Hematopoietic multipotent progenitor cell treated with erythropoietin and hydrocortisone succinate and interleukin-3 and kit ligand, for 4 days (in vitro differentiated cells): ENCODE measurements around the gene CIDEA.

Source experiments
- DNase-seq: peaks from one replicate; pipeline ENCODE4 v3.0.0-alpha.2; 2015

CIDEA gene

DNA sequence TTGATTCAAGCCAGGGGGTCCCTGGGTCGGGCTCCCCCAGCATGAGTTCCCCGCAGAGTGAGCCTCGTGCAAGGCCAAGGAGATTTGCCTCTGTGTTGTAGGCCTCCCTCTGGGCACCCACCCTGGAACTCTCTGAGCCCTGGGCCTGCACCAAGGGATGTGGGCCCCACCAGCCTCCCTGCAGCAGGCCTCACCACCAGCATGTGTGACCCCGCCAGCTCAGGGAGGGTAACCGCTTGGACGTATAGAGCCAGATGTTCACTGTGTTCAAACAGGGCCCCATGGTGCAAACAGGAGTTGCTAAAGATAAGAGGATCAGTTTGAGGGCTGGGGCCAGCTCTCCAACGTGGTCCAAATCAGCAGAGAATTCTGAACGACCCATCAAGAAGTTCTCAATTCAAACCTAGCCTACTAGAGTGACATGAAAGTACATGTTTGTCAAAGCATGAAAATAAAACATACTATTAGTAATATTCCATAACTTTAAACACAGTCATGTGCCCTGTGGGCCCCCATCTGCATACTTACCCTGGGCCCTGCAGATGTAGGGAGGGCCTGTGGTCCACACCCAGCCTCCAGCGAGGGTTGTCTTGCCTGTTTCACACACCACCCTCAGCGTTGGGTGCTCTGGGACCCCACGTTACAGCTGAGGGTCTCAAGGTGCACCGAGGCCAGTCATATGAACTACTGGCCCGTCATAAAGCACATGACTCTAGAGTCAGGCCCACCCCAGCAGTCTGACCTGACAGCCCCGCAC is 48.4 kb downstream of the CIDEA start:
- peak; percentile 90 for DNase-seq

DNA sequence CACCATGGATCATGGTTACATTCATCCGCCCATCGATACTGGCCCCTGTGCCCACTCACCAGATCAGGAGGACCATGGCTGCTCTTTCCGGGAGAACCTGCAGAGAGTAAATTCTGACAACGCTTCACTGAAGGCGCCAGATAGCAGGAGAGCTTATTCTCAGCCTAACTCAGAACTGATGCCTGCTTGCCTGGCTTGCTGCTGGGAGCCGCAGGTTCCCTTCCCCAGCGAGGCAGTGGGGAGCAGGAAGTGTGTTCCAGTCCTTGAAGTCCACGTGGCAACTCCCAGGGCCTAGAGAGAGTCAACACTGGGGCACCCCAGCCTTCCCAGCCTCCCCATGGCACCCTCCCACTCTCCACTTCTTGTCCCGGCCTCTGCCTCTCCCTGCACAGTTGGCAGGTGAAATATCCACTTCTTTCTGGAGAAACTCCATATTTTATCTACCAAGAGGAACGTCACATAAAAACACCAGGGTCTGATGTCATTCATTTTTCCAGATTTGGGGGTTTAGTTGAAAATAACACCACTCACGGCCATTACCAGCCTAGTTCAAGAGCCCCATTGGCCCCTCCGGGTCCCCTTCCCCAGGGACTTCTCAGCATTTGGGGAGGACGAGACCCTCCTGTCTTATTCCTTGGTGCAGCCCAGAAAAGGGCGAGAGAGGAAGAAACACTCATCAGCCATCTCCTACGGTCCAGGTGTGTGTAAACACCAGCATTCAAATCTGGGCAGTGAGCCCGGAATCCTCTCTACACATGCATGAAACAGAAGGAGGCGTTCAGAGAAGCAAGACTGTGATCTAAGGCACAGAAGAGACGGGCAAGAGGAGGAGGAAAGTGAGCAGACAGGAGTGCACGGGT is 50.4 kb downstream of the CIDEA start:
- no peak for DNase-seq

DNA sequence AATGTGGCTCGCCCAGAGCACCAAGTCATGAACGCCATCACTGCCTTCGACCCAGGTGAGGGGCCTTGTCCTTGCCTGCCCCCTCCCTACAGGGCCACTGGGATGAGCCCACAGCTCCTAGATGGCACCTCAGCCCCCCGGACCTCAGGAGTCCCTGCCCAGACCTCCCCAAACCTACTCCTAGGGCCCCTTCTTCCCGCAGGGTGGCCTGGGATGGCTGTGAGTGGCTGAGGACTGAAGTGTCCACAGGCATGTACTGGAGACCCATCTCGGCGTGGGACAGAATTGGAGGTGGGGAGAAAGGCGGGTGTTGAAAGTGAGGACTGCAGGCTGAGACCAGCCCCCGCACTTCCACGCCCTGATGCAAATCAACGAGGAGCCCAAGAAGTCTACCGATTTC is 51.0 kb downstream of the CIDEA start:
- DNase-seq, result no peak

DNA sequence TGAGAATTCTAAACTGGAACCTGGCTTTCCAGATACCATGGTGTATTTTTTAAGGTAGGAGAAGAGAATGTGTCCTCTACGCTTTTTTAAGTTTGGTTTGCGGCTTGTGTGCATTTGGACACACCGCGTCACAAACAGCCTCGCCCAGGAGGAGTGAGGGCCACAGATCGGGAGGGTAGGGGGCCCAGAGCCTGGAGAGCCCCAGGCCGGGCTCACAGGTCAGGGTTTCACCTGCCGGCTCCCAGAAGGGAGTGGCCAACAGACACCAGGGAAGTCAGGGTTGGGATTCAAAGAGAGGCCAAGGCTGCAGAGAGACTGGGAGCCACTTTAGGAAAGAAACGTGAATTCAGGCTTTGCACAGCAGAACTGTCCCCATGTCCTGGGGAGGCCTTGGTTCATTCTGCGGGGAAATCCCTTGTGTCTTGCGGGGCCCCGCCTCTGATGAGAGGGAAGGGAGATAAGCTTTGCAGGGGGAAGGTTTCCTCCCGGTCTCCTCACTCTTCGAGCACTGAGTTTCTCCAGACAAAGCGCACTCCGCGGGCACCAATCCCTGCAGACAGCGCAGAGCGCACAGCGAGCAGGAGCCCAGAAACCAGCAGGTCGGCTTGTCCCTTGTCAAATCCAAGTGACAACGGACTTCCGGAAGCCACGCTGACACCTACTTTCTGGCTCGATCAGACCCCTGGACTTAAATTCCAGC is 51.9 kb downstream of the CIDEA start:
- peak; percentile 40 for DNase-seq

DNA sequence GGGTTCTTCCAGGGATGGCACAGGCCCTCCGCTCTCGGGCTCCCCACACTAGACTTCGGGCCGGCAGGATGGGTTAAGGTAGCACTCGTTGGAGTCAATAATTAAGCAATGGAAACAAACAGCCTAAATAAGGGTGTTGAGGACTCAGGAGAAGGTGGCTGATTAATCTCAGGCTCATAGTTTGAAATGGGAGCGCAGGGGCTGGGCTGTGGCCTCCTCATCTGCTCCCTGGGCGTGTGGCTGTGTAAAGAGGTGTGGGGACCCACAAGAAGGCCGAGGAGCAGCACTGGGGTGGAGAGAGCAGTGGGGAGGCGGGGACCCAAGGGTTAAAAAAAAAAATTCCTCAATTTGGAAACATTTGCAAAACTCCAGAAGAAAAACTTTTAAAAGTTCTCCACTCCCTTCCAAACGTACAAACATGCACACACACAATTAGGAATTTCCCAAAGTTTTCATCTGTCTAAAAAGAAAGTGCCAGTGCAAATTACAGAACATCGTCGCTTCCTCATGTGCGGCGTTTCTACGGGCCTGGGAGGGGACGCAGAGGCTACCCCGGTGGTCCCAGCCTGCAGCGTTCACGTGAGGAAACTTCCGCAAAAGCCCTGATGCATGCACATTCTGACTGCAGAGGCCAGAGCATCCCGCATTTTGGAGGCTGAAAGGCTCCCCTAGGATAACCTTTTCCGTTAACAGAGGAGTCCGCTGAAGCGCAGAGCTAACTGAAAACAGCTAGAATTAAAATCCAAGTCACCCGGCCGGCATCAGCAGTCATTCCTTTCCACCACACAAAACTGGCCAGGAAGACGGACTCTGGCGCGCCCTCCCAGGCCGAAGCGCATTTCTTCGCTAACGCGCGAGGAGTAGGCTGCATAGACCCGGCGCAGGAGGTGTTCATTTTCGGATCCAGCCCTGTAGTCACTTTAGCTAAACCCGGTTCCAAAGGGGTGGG is 52.9 kb downstream of the CIDEA start:
- peak; percentile 65 for DNase-seq

DNA sequence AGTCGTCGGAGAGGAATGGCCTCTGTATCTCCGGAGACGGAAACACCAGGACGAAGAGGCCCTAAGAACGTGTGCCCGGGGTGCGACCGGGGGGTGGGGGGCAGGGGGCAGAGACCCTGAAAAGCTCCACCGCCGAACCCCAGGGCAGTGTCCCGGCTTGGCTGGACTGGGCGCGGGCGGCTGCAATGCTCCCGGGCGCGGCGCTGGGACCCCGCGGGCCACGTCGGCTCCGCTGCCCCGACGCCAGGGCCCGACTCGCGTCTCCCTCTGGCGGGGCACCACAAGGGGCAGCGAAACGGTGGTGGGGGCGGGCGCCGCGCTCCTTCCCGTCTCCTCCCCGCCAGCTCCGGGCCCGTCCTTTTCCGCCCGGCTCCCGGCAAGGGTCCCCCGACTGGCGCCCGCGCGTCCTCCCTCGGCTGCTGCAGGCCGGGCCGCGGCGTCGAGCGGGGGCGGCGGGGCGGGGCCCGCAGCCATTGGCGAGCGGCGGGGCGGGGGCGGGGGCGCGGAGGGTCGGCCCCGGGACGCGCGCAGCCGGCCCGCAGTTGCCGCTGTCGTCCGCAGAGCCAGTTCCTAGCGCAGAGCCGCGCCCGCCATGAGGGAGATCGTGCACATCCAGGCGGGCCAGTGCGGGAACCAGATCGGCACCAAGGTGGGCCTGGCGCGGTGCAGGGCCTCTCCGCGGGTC is 53.7 kb downstream of the CIDEA start, which contains the start of gene TUBB6:
Gene TUBB6 (plus strand): TSS at position 541 of the 685 bp plus-strand sequence. CDS start 52 bp downstream, at position 593.
- DNase-seq, result peak; percentile 82

DNA sequence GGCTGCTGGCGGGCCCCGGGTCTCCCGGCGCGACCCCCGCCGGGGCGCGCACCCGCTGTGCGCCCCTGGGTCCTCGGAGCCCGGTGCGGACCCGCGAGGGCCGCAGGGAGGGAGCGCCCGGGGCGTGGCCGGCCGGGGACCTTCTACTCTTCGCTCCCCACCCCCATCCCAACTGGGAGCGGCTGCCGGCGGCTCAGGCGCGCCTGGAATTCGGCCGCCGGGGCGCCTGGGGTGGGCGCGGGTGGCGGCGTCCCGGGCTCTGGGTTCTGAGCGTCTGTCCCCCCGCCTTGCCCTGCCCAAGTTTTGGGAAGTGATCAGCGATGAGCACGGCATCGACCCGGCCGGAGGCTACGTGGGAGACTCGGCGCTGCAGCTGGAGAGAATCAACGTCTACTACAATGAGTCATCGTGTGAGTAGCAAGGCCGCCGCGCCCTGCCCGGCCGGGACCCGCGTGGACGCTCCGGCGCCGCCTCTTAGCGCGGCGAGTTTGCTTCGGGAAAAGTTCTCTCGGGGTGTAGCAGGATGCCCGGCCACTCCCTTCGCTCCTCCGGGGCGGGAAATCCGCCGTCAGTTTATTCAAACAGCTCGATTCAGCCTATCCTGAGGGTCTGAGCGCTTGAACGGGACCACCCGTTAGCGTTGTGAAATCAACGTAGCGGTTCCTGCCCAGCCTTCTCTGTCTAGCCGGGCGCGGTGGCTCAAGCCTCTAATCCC is 54.4 kb downstream of the CIDEA start:
- DNase-seq, result peak; percentile 82

DNA sequence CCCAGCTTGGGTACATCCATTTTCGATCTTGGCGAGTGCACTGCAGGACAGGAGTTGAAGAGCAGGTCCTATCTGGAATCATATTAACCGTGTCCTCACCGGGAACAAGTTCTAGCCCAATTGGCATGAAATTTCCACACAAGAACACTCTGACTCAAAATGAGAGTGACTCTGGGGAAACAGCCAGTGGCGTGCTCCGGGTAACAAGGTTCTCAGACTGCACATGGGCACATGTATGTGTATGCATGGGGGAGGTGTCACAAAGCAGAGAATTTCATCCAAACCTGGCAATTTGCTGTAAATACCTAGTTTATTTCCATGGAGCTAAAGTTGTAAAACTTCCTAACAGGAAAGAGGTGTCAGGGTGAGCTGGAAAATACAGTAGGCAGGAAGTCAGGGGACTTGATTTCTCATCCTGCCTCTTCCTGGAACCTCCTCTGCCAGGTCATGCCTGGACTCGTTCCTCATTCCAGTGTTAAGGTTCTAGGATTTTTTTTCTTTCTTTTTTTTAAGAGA is 55.6 kb downstream of the CIDEA start:
- DNase-seq, result no peak

DNA sequence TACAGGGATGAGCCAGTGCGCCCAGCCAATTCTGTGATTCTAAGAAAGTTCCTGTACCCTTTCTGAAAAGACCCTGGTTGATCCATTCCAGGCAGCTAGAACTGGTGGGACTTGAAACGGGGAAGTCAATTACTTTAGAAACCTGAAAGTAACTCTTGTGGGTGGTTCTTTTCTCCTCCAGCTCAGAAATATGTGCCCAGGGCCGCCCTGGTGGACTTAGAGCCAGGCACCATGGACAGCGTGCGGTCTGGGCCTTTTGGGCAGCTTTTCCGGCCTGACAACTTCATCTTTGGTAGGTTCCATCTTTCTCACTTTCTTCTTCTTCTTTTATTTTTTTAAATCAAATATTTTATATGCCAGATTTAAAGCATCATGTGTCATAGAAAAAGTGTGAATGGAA is 56.6 kb downstream of the CIDEA start:
- DNase-seq, result no peak

DNA sequence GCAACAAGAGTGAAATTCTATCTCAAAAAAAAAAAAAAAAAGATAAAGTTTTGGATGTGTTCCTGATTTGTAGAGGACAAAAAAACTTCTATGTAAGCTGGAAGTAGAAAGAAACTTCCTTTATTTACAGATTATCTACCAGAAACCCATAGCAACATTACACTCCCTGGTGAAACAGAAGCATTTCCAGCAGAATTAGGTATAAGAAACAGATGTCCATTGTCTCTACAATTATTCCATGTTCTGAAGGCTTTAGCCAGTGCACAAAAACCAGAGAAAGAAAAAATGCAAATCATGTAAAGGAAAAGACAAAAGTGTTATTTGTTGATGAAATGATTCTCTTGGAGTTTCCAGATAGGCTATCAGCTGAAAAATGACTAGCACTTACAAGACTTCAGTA is 58.8 kb downstream of the CIDEA start:
- DNase-seq, result no peak

DNA sequence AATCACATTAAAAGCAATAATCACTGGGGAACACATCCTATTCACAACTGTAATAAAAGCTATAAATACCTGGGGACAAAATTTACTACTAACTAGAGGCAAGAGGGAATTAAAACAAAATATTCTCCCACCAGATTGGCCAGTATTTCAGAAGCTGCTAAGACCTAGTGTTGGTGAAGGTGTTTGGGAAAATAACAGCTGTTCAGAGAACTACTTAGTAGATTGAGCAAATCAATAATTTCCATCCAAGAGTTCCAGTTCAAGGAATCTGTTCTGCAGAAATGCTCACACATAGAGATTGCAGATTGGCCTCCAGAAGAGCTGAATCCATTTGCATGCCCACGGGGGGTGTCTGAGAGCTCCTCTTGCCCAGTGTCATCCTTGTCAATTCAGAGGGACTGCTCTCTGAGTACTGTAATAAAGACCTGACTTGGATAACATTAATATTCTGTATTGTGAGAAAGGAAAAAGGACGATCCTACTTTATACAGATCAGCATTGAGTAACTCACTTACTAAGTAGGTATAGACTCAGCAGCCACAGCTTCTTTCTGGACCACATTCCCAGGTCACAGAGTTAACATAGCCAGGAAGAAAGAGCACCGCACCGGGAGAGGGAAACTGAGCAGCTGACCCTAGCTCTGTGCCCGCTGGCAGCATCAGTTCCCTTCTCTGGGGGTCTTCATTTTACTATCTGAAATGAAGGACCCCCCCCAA is 59.5 kb downstream of the CIDEA start:
- no peak for DNase-seq

DNA sequence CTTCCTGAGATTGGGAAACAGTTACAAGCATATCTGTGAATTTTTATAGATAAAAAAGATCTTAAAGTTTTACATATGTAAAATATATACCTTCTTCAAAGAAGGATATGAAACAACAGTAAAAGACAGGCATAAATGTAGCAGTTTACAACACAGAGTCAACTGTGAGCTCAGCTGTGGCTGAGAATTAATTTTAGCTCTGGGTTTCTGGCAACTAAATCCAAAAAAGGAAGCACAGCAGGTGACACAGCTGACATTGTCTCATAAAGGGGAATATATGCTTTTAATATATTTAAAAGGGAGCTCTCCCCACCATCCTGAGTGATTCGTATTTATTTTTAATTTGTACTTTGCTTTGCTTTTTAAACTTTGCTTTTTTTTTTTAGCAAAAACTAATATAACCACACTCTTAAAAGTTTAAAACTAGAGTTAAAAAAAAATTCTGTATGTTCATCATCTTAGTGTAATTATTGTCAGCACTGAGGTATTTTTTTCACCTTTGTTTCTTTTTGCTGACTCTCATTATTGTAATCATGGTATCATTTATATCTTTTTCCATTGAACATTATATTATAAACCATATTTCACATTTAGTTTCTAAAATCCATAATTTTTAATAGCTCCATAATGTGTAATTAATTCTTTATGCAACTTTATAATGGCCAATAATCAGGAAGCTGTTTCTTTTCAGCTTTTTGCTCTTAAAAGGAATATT is 60.6 kb downstream of the CIDEA start:
- no peak for DNase-seq

DNA sequence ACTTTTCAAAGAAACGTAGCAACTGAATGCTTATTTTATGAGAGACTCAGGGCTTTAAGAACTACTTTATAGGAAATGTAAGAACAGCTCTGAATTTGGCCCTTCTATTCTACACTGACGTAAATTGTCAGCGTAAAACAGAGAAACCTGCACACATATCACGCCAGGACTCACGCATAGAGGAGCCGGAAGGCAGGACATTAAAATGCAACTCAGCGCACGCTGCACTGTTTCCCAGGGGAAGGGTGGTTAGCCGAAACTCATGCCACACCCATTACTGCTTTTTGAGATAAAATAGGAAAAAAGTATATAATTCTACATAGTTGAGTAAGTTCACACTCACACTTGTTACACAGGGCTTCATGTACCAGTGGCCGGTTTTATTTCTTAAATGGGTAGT is 61.3 kb downstream of the CIDEA start:
- peak; percentile 81 for DNase-seq

DNA sequence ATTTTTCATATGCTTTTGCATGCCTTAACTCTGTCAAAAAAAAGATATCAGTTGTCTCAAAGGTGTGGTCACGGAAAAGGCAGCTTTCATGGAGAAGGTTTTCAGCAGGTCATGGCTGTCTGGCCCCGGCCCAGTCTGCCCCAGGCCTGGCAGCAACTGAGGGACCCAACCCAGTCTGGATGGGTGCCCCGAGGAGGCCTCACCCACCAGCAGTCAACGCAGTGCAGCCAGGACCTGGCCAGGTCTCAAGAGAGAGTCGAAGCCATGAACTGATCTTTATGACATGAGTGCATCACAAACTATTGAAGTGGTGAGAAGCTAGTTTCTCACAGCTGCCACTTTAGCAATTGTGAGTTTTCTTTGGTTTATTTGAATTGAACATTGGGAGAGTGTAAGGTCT is 61.8 kb downstream of the CIDEA start:
- DNase-seq, result peak; percentile 63

DNA sequence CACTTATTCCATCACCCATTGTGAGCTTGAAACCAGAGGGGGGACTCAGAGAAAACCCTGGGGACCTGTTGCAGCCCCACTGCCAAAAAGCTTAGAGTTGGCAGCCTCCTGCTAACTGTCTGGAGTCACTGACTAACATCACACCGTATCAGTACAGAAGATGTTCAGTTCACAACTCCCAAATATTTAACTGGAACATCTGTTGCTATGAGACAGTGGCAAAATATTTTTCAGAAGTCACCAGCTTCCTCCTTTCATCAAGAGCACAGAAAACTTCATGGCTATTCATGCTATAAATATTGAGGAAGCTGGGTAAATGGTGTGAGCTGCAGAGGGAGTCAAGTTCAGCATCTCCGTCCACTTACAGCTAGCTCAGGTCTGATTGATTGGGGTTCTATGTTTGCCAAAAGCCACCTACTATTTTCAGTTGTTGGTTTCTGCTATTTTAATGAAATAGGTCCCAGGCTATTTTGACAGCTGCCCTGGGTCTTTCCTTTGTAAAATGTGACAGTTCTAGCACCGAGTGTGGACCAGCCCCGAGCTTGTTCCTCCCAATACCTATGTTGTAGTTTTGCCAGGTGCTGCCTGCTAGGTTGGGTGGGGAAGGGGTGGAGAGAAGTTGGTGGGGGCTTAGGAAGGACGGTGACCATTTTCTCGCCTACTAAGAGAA is 63.6 kb downstream of the CIDEA start:
- DNase-seq, result peak; percentile 67

DNA sequence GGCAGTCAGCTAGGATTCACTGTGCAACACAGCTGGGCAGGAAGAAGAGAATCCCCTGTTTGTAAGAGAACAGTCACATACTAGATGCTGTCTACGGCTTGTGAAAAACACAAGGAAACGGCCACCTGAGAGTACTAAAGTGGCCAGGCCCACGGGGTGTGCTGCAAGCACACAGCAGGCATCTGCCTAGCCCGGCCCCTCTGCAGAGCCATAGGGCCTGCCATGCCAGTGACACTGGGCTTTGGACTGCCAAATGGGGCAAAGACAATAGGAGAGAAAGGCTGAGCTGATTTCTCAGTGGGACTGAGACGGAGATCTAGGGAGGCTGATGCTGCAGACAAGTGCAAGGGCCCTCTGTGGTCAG is 64.2 kb downstream of the CIDEA start:
- no peak for DNase-seq

DNA sequence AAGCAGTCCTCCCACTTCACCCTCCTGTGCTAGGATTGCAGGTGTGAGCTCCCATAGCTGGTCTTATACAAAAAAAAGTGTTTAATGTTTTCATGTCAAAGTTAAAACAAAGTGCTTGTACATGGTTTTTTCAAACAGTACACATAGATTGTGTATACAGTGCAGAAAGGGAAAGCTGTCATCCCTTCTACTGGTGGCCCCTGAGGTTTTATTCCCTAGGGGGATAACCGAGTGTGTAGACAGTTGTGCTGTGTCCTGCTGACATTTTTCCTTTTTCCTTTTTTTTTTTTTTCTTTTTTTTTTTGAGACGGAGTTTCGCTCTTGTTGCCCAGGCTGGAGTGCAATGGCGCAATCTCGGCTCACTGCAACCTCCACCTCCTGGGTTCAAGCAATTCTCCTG is 64.7 kb downstream of the CIDEA start:
- DNase-seq, result no peak

DNA sequence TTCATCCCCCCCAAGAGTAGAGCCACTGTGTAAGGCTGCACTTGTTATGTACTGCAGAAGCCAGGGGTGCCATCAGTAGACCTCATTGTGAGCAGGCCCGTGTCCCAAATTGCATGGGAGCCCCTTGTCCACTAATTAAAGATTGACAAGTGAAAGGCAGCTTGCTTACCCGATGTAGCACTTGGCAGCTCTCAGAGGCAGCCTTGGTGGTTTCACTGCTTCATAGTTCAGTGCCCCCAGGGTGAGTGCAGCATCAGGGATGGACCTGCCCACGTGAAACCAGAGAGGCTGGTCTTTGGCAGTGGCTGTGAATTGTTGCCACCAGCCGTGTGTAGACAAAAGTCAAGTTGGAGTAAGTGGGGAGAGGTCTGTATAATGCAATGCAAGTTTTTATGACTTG is 67.2 kb downstream of the CIDEA start:
- no peak for DNase-seq
